ENCODE data around the gene LMOD1. TPM values are rescaled to one million over a fixed set of nuclear protein-coding genes. Genes with fewer than 3 reads are reported as not detected.
"Not testable (repeated sequence)": the region's sequence is repeated elsewhere in the genome, so short reads cannot be mapped to it uniquely, and the experiment has no call there.

LMOD1 gene
- not detected in 2 replicates for total RNA-seq (2014; rRNA removed; shearing (Covaris generic))
- polyA plus RNA-seq (2014; cell fraction: nucleus; rRNA removed): not detected in 2 replicates

DNA sequence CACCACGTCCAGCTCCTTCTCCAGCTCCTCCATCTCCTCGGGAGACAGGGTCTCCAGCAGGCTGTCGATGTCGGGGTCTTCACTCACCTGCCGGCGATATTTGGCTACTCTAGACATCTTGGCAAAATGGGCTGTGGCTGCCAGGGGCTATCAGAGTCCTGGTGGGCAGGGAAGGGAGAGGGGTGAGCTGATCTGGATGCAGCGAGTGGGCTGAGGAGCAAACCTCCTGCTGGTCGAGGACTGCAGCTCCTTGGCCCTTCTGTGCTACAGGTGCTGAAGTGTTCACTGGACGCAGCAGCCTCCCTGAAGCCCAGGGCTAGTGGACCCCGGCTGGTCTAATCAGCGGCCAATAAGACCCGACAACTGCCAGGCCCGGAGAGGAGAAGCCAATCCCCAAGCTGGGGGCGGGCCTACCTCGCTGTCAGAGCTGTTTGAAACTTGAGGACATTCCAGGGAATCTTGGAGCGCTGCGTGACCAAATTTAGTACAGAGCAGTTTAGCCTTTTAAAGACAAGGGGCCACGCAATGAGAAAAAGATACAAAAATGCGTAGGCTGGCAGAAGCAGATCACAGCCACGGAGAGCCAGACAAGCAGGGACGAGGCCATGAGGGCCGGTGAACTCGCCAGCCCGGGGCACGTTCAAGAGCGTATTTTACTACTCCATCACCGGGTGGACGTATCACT is at the start of gene LMOD1:
LMOD1 (minus strand) TSS at position 325 of the 685 bp plus-strand sequence; CDS start at position 117, 208 bp downstream.
- DNase-seq (ENCODE audit: extremely low read depth, low read depth): peak; percentile 28

GRCh38 chr1:201990427-201990826 is 44.1 kb upstream of the LMOD1 start:
- DNase-seq (ENCODE audit: extremely low read depth, low read depth): no peak

- DNase-seq (ENCODE audit: extremely low read depth, low read depth): no peak
These were observed 43.2 kb upstream of the LMOD1 start for GRCh38 chr1:201989354-201990128.

- no peak for DNase-seq (ENCODE audit: extremely low read depth, low read depth)
These were observed 42.3 kb upstream of the LMOD1 start for GRCh38 chr1:201988601-201989000.

- DNase-seq (ENCODE audit: extremely low read depth, low read depth): no peak
These were observed 39.0 kb upstream of the LMOD1 start for GRCh38 chr1:201985355-201985754.

- no peak for DNase-seq (ENCODE audit: extremely low read depth, low read depth)
These were observed 38.1 kb upstream of the LMOD1 start for GRCh38 chr1:201984446-201984845.

DNA sequence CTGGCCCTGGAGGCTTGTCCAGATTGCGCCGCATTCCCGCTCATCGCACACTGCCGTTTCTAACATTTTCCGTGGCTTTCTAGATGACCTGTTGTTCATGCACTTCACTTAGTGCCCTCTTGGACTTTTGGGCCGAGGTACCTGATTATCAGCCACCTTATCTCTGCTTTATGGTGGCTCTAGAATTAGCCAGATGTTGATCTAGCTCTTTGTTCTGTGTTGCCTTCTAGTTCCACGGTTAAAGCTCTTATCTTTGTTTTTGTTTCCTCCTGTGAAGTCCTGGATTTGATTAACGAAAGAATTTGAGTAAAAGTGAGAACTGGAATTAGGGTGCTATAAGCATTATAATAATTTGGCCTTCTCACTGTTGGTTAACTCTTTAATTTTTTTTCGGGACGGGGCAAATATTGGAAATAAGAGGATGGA is 37.0 kb upstream of the LMOD1 start:
- DNase-seq (ENCODE audit: extremely low read depth, low read depth): no peak

- peak; percentile 76 for DNase-seq (ENCODE audit: extremely low read depth, low read depth)
These were observed 36.5 kb upstream of the LMOD1 start, which contains the start of gene RNPEP for GRCh38 chr1:201982623-201983379. TSS of gene RNPEP (plus strand) at chr1:201982648. CDS start at chr1:201982667, 19 bp downstream.

- no peak for DNase-seq (ENCODE audit: extremely low read depth, low read depth)
These were observed 35.8 kb upstream of the LMOD1 start for GRCh38 chr1:201982082-201982622.

GRCh38 chr1:201970334-201971159 is 24.2 kb upstream of the LMOD1 start:
- no peak for DNase-seq (ENCODE audit: extremely low read depth, low read depth)

GRCh38 chr1:201968202-201968925 is 22.0 kb upstream of the LMOD1 start:
- DNase-seq (ENCODE audit: extremely low read depth, low read depth): no peak

DNA sequence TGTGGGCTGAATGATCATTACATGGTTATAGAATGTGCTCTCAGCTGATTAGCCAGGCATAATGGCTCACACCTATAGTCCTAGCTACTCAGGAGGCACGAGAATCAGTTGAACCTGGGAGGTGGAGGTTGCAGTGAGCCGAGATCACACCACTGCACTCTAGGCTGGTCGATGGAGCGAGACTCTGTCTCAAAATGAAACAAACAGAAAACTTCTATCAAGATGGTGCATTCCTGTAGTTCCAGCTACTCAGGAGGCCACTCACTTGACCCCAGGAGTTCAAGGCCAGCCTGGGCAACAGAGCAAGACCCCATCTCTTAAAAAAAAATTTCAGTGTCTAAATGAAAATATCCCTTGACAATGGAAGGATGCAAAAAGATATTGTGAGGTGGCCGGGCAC is 19.8 kb upstream of the LMOD1 start:
- no peak for DNase-seq (ENCODE audit: extremely low read depth, low read depth)

- DNase-seq (ENCODE audit: extremely low read depth, low read depth): no peak
These were observed 17.9 kb upstream of the LMOD1 start for GRCh38 chr1:201964261-201964660.

- not testable (repeated sequence) for DNase-seq (ENCODE audit: extremely low read depth, low read depth)
These were observed 16.0 kb upstream of the LMOD1 start for GRCh38 chr1:201962382-201962781.

GRCh38 chr1:201958348-201958747 is 12.0 kb upstream of the LMOD1 start:
- DNase-seq (ENCODE audit: extremely low read depth, low read depth): no peak

DNA sequence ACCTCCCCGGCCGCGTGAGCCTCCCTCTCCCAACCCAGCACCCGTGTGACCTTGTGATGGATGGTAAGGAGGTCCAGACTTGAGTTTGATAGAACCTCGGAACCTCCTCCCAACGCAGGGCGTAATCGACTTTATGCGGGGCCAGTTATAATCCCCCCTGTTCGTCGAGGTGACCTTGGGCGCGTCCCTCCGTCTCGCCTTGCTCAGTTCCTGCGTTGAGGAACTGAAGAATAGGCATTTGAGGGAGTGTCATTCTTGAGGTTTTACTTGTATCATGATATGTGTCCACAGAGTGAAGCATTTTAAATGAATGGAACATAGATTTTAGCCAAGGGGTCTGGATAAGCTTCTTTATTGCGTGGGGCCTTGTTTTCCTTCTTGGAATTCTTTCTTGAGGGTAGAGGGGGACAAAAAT is 9.4 kb upstream of the LMOD1 start:
- DNase-seq (ENCODE audit: extremely low read depth, low read depth): no peak

- peak; percentile 99 for DNase-seq (ENCODE audit: extremely low read depth, low read depth)
These were observed 8.8 kb upstream of the LMOD1 start, which contains the start of gene TIMM17A for GRCh38 chr1:201955009-201955728. TSS of gene TIMM17A (plus strand) at chr1:201955503. CDS start at chr1:201955527, 24 bp downstream.

DNA sequence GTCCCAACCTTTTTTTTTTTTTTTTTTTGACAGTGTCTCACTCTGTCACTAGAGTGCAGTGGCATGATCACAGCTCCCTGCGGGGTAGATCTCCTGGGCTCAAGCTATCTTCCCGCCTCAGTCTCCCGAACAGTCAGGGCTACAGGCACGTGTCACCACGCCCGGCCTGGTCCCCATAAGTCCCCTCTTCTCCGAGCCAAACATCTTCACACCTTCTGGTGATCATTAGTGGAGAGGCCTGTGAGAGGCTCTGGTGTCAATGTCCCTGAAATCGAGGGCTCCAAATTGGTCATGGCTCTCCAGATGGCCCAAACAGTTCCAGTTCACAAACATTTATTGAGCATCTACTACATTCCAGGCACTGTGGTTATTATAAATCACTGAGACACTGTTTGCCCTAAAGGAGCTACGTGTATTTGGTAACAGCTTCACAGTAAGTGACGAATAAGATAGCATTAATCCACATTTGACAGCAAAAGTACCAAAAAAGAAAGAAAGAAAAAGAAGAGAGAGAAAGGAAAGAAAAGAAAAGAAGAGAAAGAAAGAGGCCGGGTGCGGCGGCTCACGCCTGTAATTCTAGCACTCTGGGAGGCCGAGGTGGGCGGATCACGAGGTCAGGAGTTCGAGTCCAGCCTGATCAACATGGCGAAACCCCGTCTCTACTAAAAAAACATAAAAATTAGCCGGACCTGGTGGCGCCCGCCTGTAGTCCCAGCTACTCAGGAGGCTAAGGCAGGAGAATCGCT is 8.1 kb upstream of the LMOD1 start:
- DNase-seq (ENCODE audit: extremely low read depth, low read depth): no peak
